ENCODE measurements around the gene MGAT1.

The MGAT1 gene

GRCh38 chr5:180802325-180803180 is at the start of gene MGAT1:
MGAT1 (minus strand) TSS chr5:180802806; CDS start chr5:180792971, 9,835 bp downstream.
- Histone ChIP-seq H3K79me2 (ENCODE audit: insufficient read depth, low read length) (peaks cover 51% of the 10 kb centered on the region), H3K27me3 (ENCODE audit: insufficient read depth, low read length) (no peaks in the 10 kb centered on the region), H3F3A (ENCODE audit: insufficient read depth, low read length) (no peaks in the 10 kb centered on the region), H3K4me1 (ENCODE audit: insufficient read depth, low read length, severe bottlenecking) (peaks cover 73% of the 10 kb centered on the region), H3K27ac (ENCODE audit: low read depth, low read length, poor library complexity, severe bottlenecking) (peak within 1 kb of the TSS; percentile 97), H3K9ac (ENCODE audit: low read length) (peak within 1 kb of the TSS; percentile 76), H3K4me3 (ENCODE audit: low read depth, low read length, poor library complexity, severe bottlenecking) (peak within 1 kb of the TSS; percentile 86), H3K9me2 (ENCODE audit: low read depth, low read length) (no peaks in the 10 kb centered on the region), H4K20me1 (ENCODE audit: insufficient read depth, low read length) (no peaks in the 10 kb centered on the region), H3K9me3 (ENCODE audit: low read length) (no peaks in the 10 kb centered on the region), H2AFZ (ENCODE audit: low read length) (no peak within 1 kb of the TSS), H3K4me2 (ENCODE audit: low read length) (peak within 1 kb of the TSS; percentile 85), H3K36me3 (ENCODE audit: insufficient read depth, low read length) (peaks cover 22% of the 10 kb centered on the region; the same call in 1 of the 2 replicates)
- TF ChIP-seq EZH2 (IDR thresholded peaks at IDR 0.05; ENCODE audit: borderline replicate concordance, low read length) (no peak), CTCF (IDR thresholded peaks at IDR 0.05; ENCODE audit: low read length) (no peak)

GRCh38 chr5:180850434-180851078 is 48.0 kb upstream of the MGAT1 start:
- H3K9ac ChIP-seq (ENCODE audit: low read length) = no peak overlapping the region
- no peak for TF ChIP-seq CTCF (IDR thresholded peaks at IDR 0.05; ENCODE audit: low read length)
- no peak for TF ChIP-seq EZH2 (IDR thresholded peaks at IDR 0.05; ENCODE audit: borderline replicate concordance, low read length)
- H3F3A ChIP-seq (ENCODE audit: insufficient read depth, low read length) = no peaks in the 10 kb centered on the region
- peaks cover 98% of the 10 kb centered on the region for H3K36me3 ChIP-seq (ENCODE audit: insufficient read depth, low read length)
- peaks cover 40% of the 10 kb centered on the region for H3K9me3 ChIP-seq (ENCODE audit: low read length)
- no peaks in the 10 kb centered on the region for H3K4me1 ChIP-seq (ENCODE audit: insufficient read depth, low read length, severe bottlenecking)
- H3K9me2 ChIP-seq (ENCODE audit: low read depth, low read length) = no peaks in the 10 kb centered on the region
- H3K4me3 ChIP-seq (ENCODE audit: low read depth, low read length, poor library complexity, severe bottlenecking) = no peak overlapping the region
- H3K79me2 ChIP-seq (ENCODE audit: insufficient read depth, low read length) = no peaks in the 10 kb centered on the region
- H2AFZ ChIP-seq (ENCODE audit: low read length) = no peak overlapping the region
- H3K27ac ChIP-seq (ENCODE audit: low read depth, low read length, poor library complexity, severe bottlenecking) = no peak overlapping the region
- H4K20me1 ChIP-seq (ENCODE audit: insufficient read depth, low read length) = no peaks in the 10 kb centered on the region
- no peaks in the 10 kb centered on the region for H3K27me3 ChIP-seq (ENCODE audit: insufficient read depth, low read length)
- H3K4me2 ChIP-seq (ENCODE audit: low read length) = no peak overlapping the region

- Histone ChIP-seq H3K9me2 (ENCODE audit: low read depth, low read length) (no peaks in the 10 kb centered on the region), H3K9me3 (ENCODE audit: low read length) (peaks cover 40% of the 10 kb centered on the region), H3K4me2 (ENCODE audit: low read length) (no peak overlapping the region), H2AFZ (ENCODE audit: low read length) (no peak overlapping the region), H3K4me3 (ENCODE audit: low read depth, low read length, poor library complexity, severe bottlenecking) (no peak overlapping the region), H4K20me1 (ENCODE audit: insufficient read depth, low read length) (no peaks in the 10 kb centered on the region), H3F3A (ENCODE audit: insufficient read depth, low read length) (no peaks in the 10 kb centered on the region), H3K36me3 (ENCODE audit: insufficient read depth, low read length) (peaks cover 94% of the 10 kb centered on the region), H3K4me1 (ENCODE audit: insufficient read depth, low read length, severe bottlenecking) (no peaks in the 10 kb centered on the region), H3K27me3 (ENCODE audit: insufficient read depth, low read length) (no peaks in the 10 kb centered on the region), H3K27ac (ENCODE audit: low read depth, low read length, poor library complexity, severe bottlenecking) (no peak overlapping the region), H3K9ac (ENCODE audit: low read length) (no peak overlapping the region), H3K79me2 (ENCODE audit: insufficient read depth, low read length) (no peaks in the 10 kb centered on the region)
- TF ChIP-seq CTCF (IDR thresholded peaks at IDR 0.05; ENCODE audit: low read length) (no peak), EZH2 (IDR thresholded peaks at IDR 0.05; ENCODE audit: borderline replicate concordance, low read length) (no peak)
Measured at GRCh38 chr5:180849827-180850226, 47.2 kb upstream of the MGAT1 start.

Data from OCI-LY1 (cell line).